OCI-LY7 (cell line): Measurements from ENCODE around the gene SLC25A25. TPM values are rescaled to one million over a fixed set of nuclear protein-coding genes. Genes with fewer than 3 reads are reported as not detected.

ENCODE experiments used
- BruUV-seq: library from RNA; stranded (reverse); fragments of 400-500 nt; replicated peaks from 2 replicates; lab custom pipeline; 2021; lab: Mats Ljungman, UMichigan
- CTCF ChIA-PET: fragments of 300-600 bp; sonication (Branson Sonifier 250); formaldehyde crosslinking; loops from one replicate; lab custom pipeline; 2022; ENCODE audit warnings: antibody characterized with exemption; ENCODE audit not compliant: unreplicated experiment; lab: Charles Lee
- POLR2A ChIA-PET: fragments of 300-600 bp; sonication (Branson Sonifier 250); formaldehyde crosslinking; loops from one replicate; lab custom pipeline; 2022; ENCODE audit warnings: antibody characterized with exemption; lab: Charles Lee
- DNase-seq: peaks from one replicate; pipeline ENCODE4 v3.0.0-alpha.2; 2015; ENCODE audit warnings: low spot score
- H2AFZ ChIP-seq: fragments of 200-600 bp; sonication (generic), shearing (Covaris generic); 2 replicates; pipeline ENCODE4 v1.6.1; 2014; ENCODE audit warnings: mild to moderate bottlenecking, antibody characterized with exemption, low read length, moderate library complexity
- H3K27ac ChIP-seq: fragments of 200-600 bp; sonication (generic); 2 replicates; pipeline ENCODE4 v1.5.1; 2014; ENCODE audit warnings: mixed run types, low read depth, mild to moderate bottlenecking, moderate library complexity, low read length, inconsistent platforms; ENCODE audit not compliant: poor library complexity, severe bottlenecking
- H3K36me3 ChIP-seq: fragments of 200-600 bp; sonication (generic); 2 replicates; pipeline ENCODE4 v1.6.1; 2014; ENCODE audit warnings: mild to moderate bottlenecking, antibody characterized with exemption, low read length, moderate library complexity, mixed read lengths; ENCODE audit not compliant: insufficient read depth
- H3K4me1 ChIP-seq: fragments of 200-600 bp; sonication (generic); 2 replicates; pipeline ENCODE4 v1.5.1; 2014; ENCODE audit warnings: mild to moderate bottlenecking, low read length; ENCODE audit not compliant: insufficient read depth, poor library complexity, severe bottlenecking
- H3K4me2 ChIP-seq: fragments of 200-600 bp; sonication (generic); 2 replicates; pipeline ENCODE4 v1.6.1; 2014; ENCODE audit warnings: mild to moderate bottlenecking, low read length
- H3K4me3 ChIP-seq: fragments of 200-600 bp; sonication (generic); 2 replicates; pipeline ENCODE4 v1.5.1; 2014; ENCODE audit warnings: mild to moderate bottlenecking, low read depth, low read length; ENCODE audit not compliant: poor library complexity, severe bottlenecking
- H3K79me2 ChIP-seq: fragments of 200-600 bp; sonication (generic); 2 replicates; pipeline ENCODE4 v1.6.1; 2016; ENCODE audit warnings: low read depth, mild to moderate bottlenecking, low read length, moderate library complexity, mixed read lengths; ENCODE audit not compliant: insufficient read depth
- H3K9me2 ChIP-seq: fragments of 200-600 bp; sonication (generic); 2 replicates; pipeline ENCODE4 v1.6.1; 2016; ENCODE audit warnings: mild to moderate bottlenecking, low read length, mixed read lengths; ENCODE audit not compliant: insufficient read depth
- H3K9me3 ChIP-seq: fragments of 200-600 bp; sonication (generic); 2 replicates; pipeline ENCODE4 v1.6.1; 2014; ENCODE audit warnings: mild to moderate bottlenecking, mixed run types, low read length, mixed read lengths
- H4K20me1 ChIP-seq: fragments of 200-600 bp; sonication (generic); 2 replicates; pipeline ENCODE4 v1.6.1; 2014; ENCODE audit warnings: mild to moderate bottlenecking, antibody characterized with exemption, low read length, moderate library complexity, mixed read lengths; ENCODE audit not compliant: insufficient read depth
- CTCF ChIP-seq: fragments of 200-600 bp; sonication (generic); conservative IDR thresholded peaks from 2 replicates; pipeline ENCODE4 v1.5.1; 2014; ENCODE audit warnings: mild to moderate bottlenecking, antibody characterized with exemption, low read length, moderate library complexity, mixed read lengths
- EZH2phosphoT487 ChIP-seq: fragments of 200-600 bp; sonication (generic); IDR thresholded peaks from 2 replicates; pipeline ENCODE4 v1.6.1; 2018; ENCODE audit warnings: low read depth, borderline replicate concordance, mild to moderate bottlenecking, mixed run types, antibody characterized with exemption, low read length, moderate library complexity, mixed read lengths
- intact Hi-C: fragments of 100-400 bp; cut with micrococcal nuclease; formaldehyde crosslinking; loops from one replicate; pipeline ENCODE4 v1.10.0; 2022; ENCODE audit not compliant: unreplicated experiment
- total RNA-seq, 2 experiments: library from RNA; depleted of rRNA in 1 of 2; stranded (reverse); fragments of >200 nt in 1 of 2; shearing (Covaris generic) in 1 of 2; gene quantifications; 2 replicates each; pipeline ENCODE4 v1.2.3, GENCODE V29; 2014 to 2022

The SLC25A25 gene
- total RNA-seq, 2 experiments from 2014 or later, result 17.6 to 21.4 TPM

DNA sequence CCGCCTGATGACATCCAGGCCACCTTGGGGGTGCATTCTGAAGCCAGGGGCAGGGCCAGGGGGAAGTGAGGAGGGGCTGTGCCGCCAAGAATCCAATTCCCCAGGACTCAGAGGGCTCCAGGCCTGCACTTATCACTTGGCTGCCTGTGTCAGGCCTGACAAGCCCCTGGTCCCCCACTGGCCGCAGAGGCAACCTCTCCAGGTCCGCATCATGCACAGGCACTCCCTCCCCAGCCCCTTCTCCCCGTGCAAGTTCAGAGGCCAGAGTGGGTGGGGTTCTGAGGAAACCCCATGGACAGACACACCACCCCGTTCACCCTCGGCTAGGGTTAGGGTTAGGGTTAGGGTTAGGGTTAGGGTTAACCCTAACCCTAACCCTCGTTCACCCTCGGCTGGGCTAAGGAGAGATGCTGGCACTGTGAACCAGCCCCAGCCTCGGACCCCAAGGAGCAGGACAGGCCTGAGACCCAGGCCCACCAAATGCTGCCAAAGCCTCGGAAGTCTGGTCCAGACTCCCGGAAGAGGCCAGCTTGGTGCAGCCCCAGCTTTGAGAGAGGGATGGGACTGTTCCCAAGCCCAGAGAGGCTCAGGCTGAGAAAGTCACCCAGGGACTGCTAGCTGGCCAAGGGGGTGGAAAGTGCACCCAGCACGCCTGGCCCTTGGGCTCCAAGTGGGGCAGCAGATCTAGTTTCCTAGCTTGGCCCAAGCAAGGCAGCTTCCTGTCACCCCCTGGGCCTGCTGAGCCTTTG is 86.1 kb downstream of the SLC25A25 start:
- no peak for DNase-seq
- intact Hi-C loops, result no loop called here
- no peak overlapping the region for H3K4me2 ChIP-seq
- no peak overlapping the region for H3K27ac ChIP-seq
- no peaks in the 10 kb centered on the region for H3K4me1 ChIP-seq
- TF ChIP-seq CTCF, result no peak
- no peak for TF ChIP-seq EZH2phosphoT487
- H3K9me2 ChIP-seq, result no peaks in the 10 kb centered on the region
- no peaks in the 10 kb centered on the region for H3K36me3 ChIP-seq
- H4K20me1 ChIP-seq, result no peaks in the 10 kb centered on the region
- H3K9me3 ChIP-seq, result no peaks in the 10 kb centered on the region
- no peak overlapping the region for H3K4me3 ChIP-seq
- POLR2A ChIA-PET, result no interaction called here
- no TSS peak for BruUV-seq
- H3K79me2 ChIP-seq, result no peaks in the 10 kb centered on the region
- H2AFZ ChIP-seq, result no peak overlapping the region
- CTCF ChIA-PET, result no interaction called here

DNA sequence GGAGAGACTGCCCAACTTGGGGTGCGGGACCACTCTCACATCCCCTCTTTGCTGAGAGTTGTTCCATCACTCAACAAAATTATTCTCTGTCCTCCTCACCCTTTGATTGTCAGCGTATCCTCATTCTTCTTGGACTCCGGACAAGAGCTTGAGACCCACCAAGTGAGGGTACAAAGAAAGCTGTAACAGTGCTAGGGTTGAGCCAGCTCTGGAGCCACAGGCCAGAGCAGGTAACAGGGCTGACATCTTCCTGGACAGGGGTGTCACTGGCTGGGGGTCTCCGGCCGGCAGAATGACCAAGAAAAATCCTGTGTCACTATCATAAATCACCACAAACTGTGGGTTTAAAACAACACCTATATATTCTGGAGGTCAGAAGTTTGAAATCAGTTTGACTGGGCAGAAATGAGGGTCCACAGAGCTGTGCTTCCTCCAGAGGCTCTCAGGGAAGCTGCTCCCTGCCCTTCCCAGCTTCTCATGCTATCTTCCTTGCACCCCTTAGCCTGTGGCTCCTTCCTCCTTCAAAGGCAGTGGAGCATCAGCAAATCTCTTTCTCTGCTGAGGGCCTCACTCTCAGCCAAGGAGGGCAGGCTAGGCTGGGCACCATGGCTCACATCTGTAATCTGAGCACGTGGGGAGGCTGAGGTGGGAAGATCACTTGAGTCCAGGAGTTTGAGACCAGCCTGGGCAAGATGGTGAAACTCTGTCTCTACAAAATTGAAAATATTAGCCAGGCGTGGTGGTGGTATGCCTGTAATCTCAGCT is 87.9 kb downstream of the SLC25A25 start:
- ChIA-PET CTCF (no interaction called here), POLR2A (interaction anchor here (0.6 to 0.7 kb wide), 2 partner anchors 63 to 749 kb away, joined by 3 read pairs; no protein-coding TSS in a partner anchor)
- Histone ChIP-seq H3K9me2 (no peaks in the 10 kb centered on the region), H3K4me1 (peaks cover 9% of the 10 kb centered on the region), H4K20me1 (no peaks in the 10 kb centered on the region), H3K36me3 (no peaks in the 10 kb centered on the region), H3K79me2 (peaks cover 1% of the 10 kb centered on the region; the same call in 1 of the 2 replicates), H2AFZ (no peak overlapping the region), H3K4me3 (no peak overlapping the region), H3K4me2 (no peak overlapping the region), H3K27ac (no peak overlapping the region), H3K9me3 (no peaks in the 10 kb centered on the region)
- no TSS peak for BruUV-seq
- intact Hi-C loops, result no loop called here
- no peak for DNase-seq
- TF ChIP-seq CTCF, result no peak
- no peak for TF ChIP-seq EZH2phosphoT487

Other genes starting within 250 kb of the SLC25A25 start
- gene ENG, start 213.6 kb upstream of the SLC25A25 start, total RNA-seq (2014; rRNA removed; shearing (Covaris generic)), result not detected in 2 replicates
- gene ENG, start 213.6 kb upstream of the SLC25A25 start, total RNA-seq (2022), result not detected in 2 replicates
- gene AK1, start 190.6 kb upstream of the SLC25A25 start, total RNA-seq (2014; rRNA removed; shearing (Covaris generic)), result 10.7 and 19.5 TPM in 2 replicates
- 21.6 and 22.6 TPM in 2 replicates for gene AK1, start 190.6 kb upstream of the SLC25A25 start, total RNA-seq (2022)
- 38.8 and 43.7 TPM in 2 replicates for gene ST6GALNAC6, start 168.6 kb upstream of the SLC25A25 start, total RNA-seq (2014; rRNA removed; shearing (Covaris generic))
- 51.3 and 52.7 TPM in 2 replicates for gene ST6GALNAC6, start 168.6 kb upstream of the SLC25A25 start, total RNA-seq (2022)
- gene ST6GALNAC4, start 151.2 kb upstream of the SLC25A25 start, total RNA-seq (2014; rRNA removed; shearing (Covaris generic)), result 112 and 180 TPM in 2 replicates
- gene ST6GALNAC4, start 151.2 kb upstream of the SLC25A25 start, total RNA-seq (2022), result 118 and 125 TPM in 2 replicates
- gene PIP5KL1, start 137.5 kb upstream of the SLC25A25 start, total RNA-seq (2014; rRNA removed; shearing (Covaris generic)), result 0.59 and 0.95 TPM in 2 replicates
- gene PIP5KL1, start 137.5 kb upstream of the SLC25A25 start, total RNA-seq (2022), result 4.4 and 4.6 TPM in 2 replicates
- gene DPM2, start 130.4 kb upstream of the SLC25A25 start, total RNA-seq (2014; rRNA removed; shearing (Covaris generic)), result 31.6 and 49.7 TPM in 2 replicates
- gene DPM2, start 130.4 kb upstream of the SLC25A25 start, total RNA-seq (2022), result 47.7 and 50.7 TPM in 2 replicates
- gene EEIG1, start 87.2 kb upstream of the SLC25A25 start, total RNA-seq (2014; rRNA removed; shearing (Covaris generic)), result 25.8 and 34.7 TPM in 2 replicates
- gene EEIG1, start 87.2 kb upstream of the SLC25A25 start, total RNA-seq (2022), result 60.1 and 69.1 TPM in 2 replicates
- 8.6 TPM in 2 replicates for gene NAIF1, start 912 bp upstream of the SLC25A25 start, total RNA-seq (2014; rRNA removed; shearing (Covaris generic))
- gene NAIF1, start 912 bp upstream of the SLC25A25 start, total RNA-seq (2022), result 14.8 and 14.9 TPM in 2 replicates
- 67.4 and 68.1 TPM in 2 replicates for gene PTGES2, start 59.5 kb downstream of the SLC25A25 start, total RNA-seq (2014; rRNA removed; shearing (Covaris generic))
- gene PTGES2, start 59.5 kb downstream of the SLC25A25 start, total RNA-seq (2022), result 59.2 and 76.3 TPM in 2 replicates
- not detected in 2 replicates for gene LCN2, start 81.2 kb downstream of the SLC25A25 start, total RNA-seq (2014; rRNA removed; shearing (Covaris generic))
- not detected in 2 replicates for gene LCN2, start 81.2 kb downstream of the SLC25A25 start, total RNA-seq (2022)
- gene BBLN, start 92.0 kb downstream of the SLC25A25 start, total RNA-seq (2014; rRNA removed; shearing (Covaris generic)), result 82.0 and 104 TPM in 2 replicates
- gene BBLN, start 92.0 kb downstream of the SLC25A25 start, total RNA-seq (2022), result 66.9 and 67.5 TPM in 2 replicates
- gene CIZ1, start 123.3 kb downstream of the SLC25A25 start, total RNA-seq (2014; rRNA removed; shearing (Covaris generic)), result 45.4 and 47.7 TPM in 2 replicates
- 121 and 142 TPM in 2 replicates for gene CIZ1, start 123.3 kb downstream of the SLC25A25 start, total RNA-seq (2022)
- 0.08 and 0.35 TPM in 2 replicates for gene DNM1, start 135.1 kb downstream of the SLC25A25 start, total RNA-seq (2014; rRNA removed; shearing (Covaris generic))
- 0.98 and 1.8 TPM in 2 replicates for gene DNM1, start 135.1 kb downstream of the SLC25A25 start, total RNA-seq (2022)
- 28.2 and 44.0 TPM in 2 replicates for gene GOLGA2, start 207.8 kb downstream of the SLC25A25 start, total RNA-seq (2014; rRNA removed; shearing (Covaris generic))
- gene GOLGA2, start 207.8 kb downstream of the SLC25A25 start, total RNA-seq (2022), result 58.2 and 70.6 TPM in 2 replicates
- 22.7 and 26.2 TPM in 2 replicates for gene SWI5, start 208.0 kb downstream of the SLC25A25 start, total RNA-seq (2014; rRNA removed; shearing (Covaris generic))
- 16.8 and 18.2 TPM in 2 replicates for gene SWI5, start 208.0 kb downstream of the SLC25A25 start, total RNA-seq (2022)